Adrenal gland (tissue), 12 donors: ENCODE results near the gene HLCS. TPM values are rescaled to one million over a fixed set of nuclear protein-coding genes. Genes with fewer than 3 reads are reported as not detected.

Experiments
- DNase-seq, 7 donors: peaks; one replicate each; pipeline ENCODE4 v3.0.0-alpha.2; 2019 to 2020
- H3K27ac ChIP-seq, 5 donors: fragments of 200-600 bp; sonication (generic) in 4 of 5; 1 replicate in 3 of 5; 2 replicates in 2 of 5; pipeline versions ENCODE4 v1.5.1 to v1.8.0; 2016 to 2020; ENCODE audit warnings: mild to moderate bottlenecking in 1 of 5
- H3K27me3 ChIP-seq: fragments of 200-600 bp; 2 replicates; pipeline ENCODE4 v1.8.0; 2021
- H3K36me3 ChIP-seq, 2 donors: fragments of 200-600 bp; replicated peaks in 1 of 2; 1 replicate in 1 of 2; 2 replicates in 1 of 2; pipeline versions ENCODE4 v1.5.1 to v1.8.0; 2018 to 2022
- H3K4me1 ChIP-seq, 2 donors: fragments of 200-600 bp; replicated peaks in 1 of 2; 1 replicate in 1 of 2; 2 replicates in 1 of 2; pipeline versions ENCODE4 v1.5.1 to v1.8.0; 2018 to 2021
- H3K4me3 ChIP-seq, 4 donors: fragments of 200-600 bp; sonication (generic) in 3 of 4; one replicate each; pipeline ENCODE4 v1.5.1; 2016 to 2018
- H3K9me3 ChIP-seq, 3 donors: fragments of 200-600 bp; sonication (generic) in 1 of 3; replicated peaks in 1 of 3; 1 replicate in 2 of 3; 2 replicates in 1 of 3; pipeline versions ENCODE4 v1.5.1 to v1.8.0; 2016 to 2021
- POLR2A ChIP-seq, 2 donors: fragments of 450-650 bp; IDR thresholded peaks; one replicate each; pipeline ENCODE4 v1.6.1; 2017; ENCODE audit warnings: antibody characterized with exemption in 2 of 2, mild to moderate bottlenecking in 2 of 2, moderate library complexity in 1 of 2
- WGBS, 4 donors: extraction: QIAGEN DNeasy Blood & Tissue Kit in 2 of 4; methylation state at CpG; one replicate each; pipeline versions ENCODE4 v1.1.5 to v1.1.7; 2013 to 2017; 5-methylcytosine and 5-hydroxymethylcytosine counted together
- intact Hi-C, 2 donors: fragments of 100-400 bp; cut with DNase I; formaldehyde crosslinking; loops; one replicate each; pipeline versions ENCODE4 v1.14.1 to v1.15.0; 2022 to 2023
- polyA plus RNA-seq, 3 donors: library from polyadenylated mRNA; stranded (reverse); fragments of 200-250 nt in 2 of 3; fragments of 350-450 nt in 1 of 3; fragmentation: Illumina TruSeq in 1 of 3; extraction: RNeasy Lipid Tissue Mini Kit (QIAGEN cat#74804) in 1 of 3; gene quantifications; one replicate each; pipeline ENCODE4 v1.2.3, GENCODE V29; 2013 to 2014
- total RNA-seq, 9 donors: library from RNA; depleted of rRNA in 4 of 9; stranded (reverse); fragments of >200 nt in 4 of 9; fragments of 120-200 nt in 1 of 9; fragmentation: NEBNext Ultra II Directional in 1 of 9; extraction: Animal tissue kit (Norgen Biotek cat#: 25700) in 1 of 9; gene quantifications; one replicate each; pipeline versions ENCODE4 v1.1.0 to v1.2.4, GENCODE V29; 2013 to 2023
- TF ChIP-seq, protein P1 (sequence below), 6 experiments: fragments of 450-650 bp in 4 of 6; fragments of 200-600 bp in 2 of 6; sonication (generic) in 1 of 6; IDR thresholded peaks; 1 replicate in 5 of 6; 2 replicates in 1 of 6; pipeline versions ENCODE4 v1.5.1 to v1.8.0; 2016 to 2021; ENCODE audit warnings: antibody characterized with exemption in 6 of 6, mild to moderate bottlenecking in 2 of 6, moderate library complexity in 1 of 6
- donor health status: healthy with polysubstance abuse.
- donor health status: Bipolar disorder and iron deficiency.
- donor health status: DM: yes; HTN: yes; CAD: no.
- donor health status: DM: no; HTN: no; CAD: no.
- donor health status: DM: no; HTN: no; CAD: no.
- donor health status: DM: yes; HTN: yes; CAD: no.

HLCS gene
- total and polyA plus RNA-seq, 12 donors, result 4.4 to 34.4 (median 19.8) TPM

DNA sequence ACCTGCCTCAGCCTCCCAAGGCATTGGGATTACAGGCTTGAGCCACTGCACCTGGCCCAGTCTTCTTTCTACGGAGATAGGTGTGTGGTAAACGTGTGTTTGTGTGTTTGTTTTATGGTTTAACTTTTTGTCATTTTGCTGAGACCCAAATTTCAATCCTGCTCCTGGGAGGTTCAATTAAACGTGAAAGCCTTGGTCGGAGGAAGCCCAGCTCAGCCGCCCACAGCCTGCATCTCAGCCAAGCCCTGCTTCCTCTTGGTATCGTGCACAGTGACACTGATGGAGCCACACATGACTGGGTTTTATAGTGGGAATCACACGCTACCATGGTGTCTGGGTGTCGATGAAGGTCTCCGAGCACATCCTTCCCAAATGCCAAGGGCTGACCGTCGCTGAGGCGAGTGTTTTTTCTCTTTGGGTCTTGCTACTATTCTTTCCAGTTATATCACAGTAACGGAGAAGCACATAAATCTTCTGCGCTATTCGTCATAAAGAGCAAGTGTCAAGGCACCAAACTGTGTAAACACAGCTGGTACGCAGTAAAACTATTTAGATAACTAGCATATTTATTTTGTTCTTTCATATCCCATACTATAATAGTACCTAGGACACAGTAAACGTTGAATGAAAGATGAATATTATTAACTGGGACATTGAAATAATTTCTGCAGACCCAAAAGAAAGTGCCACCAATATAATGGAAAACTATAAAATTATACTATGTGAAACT, 39.3 kb downstream of the HLCS start:
- Histone ChIP-seq H3K27me3 (no peaks in the 10 kb centered on the region), H3K4me3 (no peak overlapping the region), H3K36me3 (no peaks in the 10 kb centered on the region), H3K9me3 (no peaks in the 10 kb centered on the region), H3K27ac (no peak overlapping the region), H3K4me1 (peaks cover 0 to 7% of the 10 kb centered on the region in 2 donors)
- TF ChIP-seq POLR2A (IDR thresholded peaks at IDR 0.05), result no peak
- TF ChIP-seq, protein P1, sequence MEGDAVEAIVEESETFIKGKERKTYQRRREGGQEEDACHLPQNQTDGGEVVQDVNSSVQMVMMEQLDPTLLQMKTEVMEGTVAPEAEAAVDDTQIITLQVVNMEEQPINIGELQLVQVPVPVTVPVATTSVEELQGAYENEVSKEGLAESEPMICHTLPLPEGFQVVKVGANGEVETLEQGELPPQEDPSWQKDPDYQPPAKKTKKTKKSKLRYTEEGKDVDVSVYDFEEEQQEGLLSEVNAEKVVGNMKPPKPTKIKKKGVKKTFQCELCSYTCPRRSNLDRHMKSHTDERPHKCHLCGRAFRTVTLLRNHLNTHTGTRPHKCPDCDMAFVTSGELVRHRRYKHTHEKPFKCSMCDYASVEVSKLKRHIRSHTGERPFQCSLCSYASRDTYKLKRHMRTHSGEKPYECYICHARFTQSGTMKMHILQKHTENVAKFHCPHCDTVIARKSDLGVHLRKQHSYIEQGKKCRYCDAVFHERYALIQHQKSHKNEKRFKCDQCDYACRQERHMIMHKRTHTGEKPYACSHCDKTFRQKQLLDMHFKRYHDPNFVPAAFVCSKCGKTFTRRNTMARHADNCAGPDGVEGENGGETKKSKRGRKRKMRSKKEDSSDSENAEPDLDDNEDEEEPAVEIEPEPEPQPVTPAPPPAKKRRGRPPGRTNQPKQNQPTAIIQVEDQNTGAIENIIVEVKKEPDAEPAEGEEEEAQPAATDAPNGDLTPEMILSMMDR (IDR thresholded peaks at IDR 0.05), result no peak
- 69 to 73% (median 71%) methylated on average over 17 of the region's 17 CpGs for WGBS, 4 donors
- intact Hi-C loops, result loop anchor here (5.0 to 10.0 kb wide), 6 partner anchors 182 to 512 kb away; no protein-coding TSS in a partner anchor
- DNase-seq, result no peak

DNA sequence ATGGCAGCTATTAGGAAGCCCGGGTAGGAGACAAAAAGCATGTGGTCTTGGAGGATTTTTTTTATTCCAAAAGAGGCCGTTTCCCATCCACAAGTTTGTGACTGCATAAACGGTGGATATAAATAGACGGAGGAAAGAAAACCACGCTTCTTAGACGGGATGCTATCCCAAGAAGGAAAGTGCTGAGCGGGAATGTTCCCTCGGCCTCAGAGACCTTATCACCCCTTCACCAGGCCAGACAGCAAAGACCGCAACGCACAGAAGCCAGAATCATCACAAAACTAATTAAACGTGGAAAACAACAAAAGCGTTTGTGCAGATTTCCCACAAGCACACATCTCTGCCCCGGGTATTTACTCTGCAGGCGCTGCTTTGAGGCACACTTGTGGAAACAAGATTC, 43.2 kb downstream of the HLCS start:
- no peaks in the 10 kb centered on the region for H3K36me3 ChIP-seq
- no peak for DNase-seq
- H3K4me3 ChIP-seq, result no peak overlapping the region
- intact Hi-C loops, result loop anchor here (10.0 kb wide), 4 partner anchors 178 to 508 kb away; no protein-coding TSS in a partner anchor
- no peaks in the 10 kb centered on the region for H3K9me3 ChIP-seq
- WGBS, 4 donors, result 73 to 82% (median 78%) methylated on average over 14 of the region's 14 CpGs
- TF ChIP-seq, protein P1 (IDR thresholded peaks at IDR 0.05), result no peak
- no peak for TF ChIP-seq POLR2A (IDR thresholded peaks at IDR 0.05)
- H3K27ac ChIP-seq, result no peak overlapping the region
- H3K4me1 ChIP-seq, result peaks cover 0 to 7% of the 10 kb centered on the region in 2 donors
- no peaks in the 10 kb centered on the region for H3K27me3 ChIP-seq

- DNase-seq, result no peak
- H3K4me1 ChIP-seq, result peaks cover 0 to 3% of the 10 kb centered on the region in 2 donors
- H3K4me3 ChIP-seq, result no peak overlapping the region
- no peaks in the 10 kb centered on the region for H3K9me3 ChIP-seq
- H3K36me3 ChIP-seq, result no peaks in the 10 kb centered on the region
- H3K27me3 ChIP-seq, result no peaks in the 10 kb centered on the region
- TF ChIP-seq, protein P1 (IDR thresholded peaks at IDR 0.05), result no peak
- TF ChIP-seq POLR2A (IDR thresholded peaks at IDR 0.05), result no peak
- H3K27ac ChIP-seq, result no peak overlapping the region
- whole genome bisulfite sequencing, 4 donors, result 86 to 94% (median 93%) methylated on average over 10 to 18 of the region's 18 CpGs
- intact Hi-C loops, result loop anchor here (10.0 kb wide), 4 partner anchors 178 to 508 kb away; no protein-coding TSS in a partner anchor
Measured at GRCh38 chr21:36922861-36923260, 43.6 kb downstream of the HLCS start.

GRCh38 chr21:36918291-36918690, 48.2 kb downstream of the HLCS start:
- 79 to 92% (median 89%) methylated on average over 4 of the region's 4 CpGs for WGBS, 4 donors
- intact Hi-C loops, result no loop called here
- H3K27ac ChIP-seq, result no peak overlapping the region

More at GRCh38 chr21:36918291-36918690, 48.2 kb downstream of the HLCS start:
- Histone ChIP-seq H3K36me3 (no peaks in the 10 kb centered on the region), H3K9me3 (no peaks in the 10 kb centered on the region), H3K27me3 (no peaks in the 10 kb centered on the region), H3K4me3 (no peak overlapping the region), H3K4me1 (no peaks in the 10 kb centered on the region)
- TF ChIP-seq POLR2A (IDR thresholded peaks at IDR 0.05), result no peak
- TF ChIP-seq, protein P1 (IDR thresholded peaks at IDR 0.05), result no peak
- DNase-seq, result no peak
